HUES48 (cell line): ENCODE results near the gene RPS6KC1.
"Not testable (repeated sequence)": the region's sequence is repeated elsewhere in the genome, so short reads cannot be mapped to it uniquely, and the experiment has no call there.

Experiments
- H3K27ac ChIP-seq: one replicate; pipeline ENCODE4 v1.7.0; 2013; ENCODE audit warnings: low read depth, low read length, inconsistent platforms
- H3K27me3 ChIP-seq: 2 replicates; pipeline ENCODE4 v1.6.1; 2013; ENCODE audit warnings: mild to moderate bottlenecking, low read length; ENCODE audit not compliant: control insufficient read depth, insufficient read depth
- H3K36me3 ChIP-seq: 2 replicates; pipeline ENCODE4 v1.6.1; 2013; ENCODE audit warnings: low read length; ENCODE audit not compliant: control insufficient read depth, insufficient read depth
- H3K4me1 ChIP-seq: 2 replicates; pipeline ENCODE4 v1.6.1; 2013; ENCODE audit warnings: mild to moderate bottlenecking, low read length; ENCODE audit not compliant: control insufficient read depth, insufficient read depth
- H3K4me3 ChIP-seq: 2 replicates; pipeline ENCODE4 v1.5.1; 2013; ENCODE audit warnings: mild to moderate bottlenecking, low read depth, low read length
- H3K9ac ChIP-seq: 2 replicates; pipeline ENCODE4 v1.6.1; 2013; ENCODE audit warnings: mild to moderate bottlenecking, low read depth, low read length, moderate library complexity
- H3K9me3 ChIP-seq: 2 replicates; pipeline ENCODE4 v1.6.1; 2013; ENCODE audit warnings: low read length; ENCODE audit not compliant: control insufficient read depth, insufficient read depth

RPS6KC1 gene

GRCh38 chr1:213284626-213285025 is 233.6 kb downstream of the RPS6KC1 start:
- H3K27me3 ChIP-seq = no peaks in the 10 kb centered on the region
- H3K27ac ChIP-seq = no peak overlapping the region
- H3K9me3 ChIP-seq = no peaks in the 10 kb centered on the region
- H3K4me1 ChIP-seq = peaks cover 27% of the 10 kb centered on the region
- H3K9ac ChIP-seq = no peak overlapping the region
- no peak overlapping the region for H3K4me3 ChIP-seq
- H3K36me3 ChIP-seq = no peaks in the 10 kb centered on the region

- no peak overlapping the region for H3K27ac ChIP-seq
- H3K36me3 ChIP-seq = no peaks in the 10 kb centered on the region
- H3K27me3 ChIP-seq = no peaks in the 10 kb centered on the region
- no peak overlapping the region for H3K9ac ChIP-seq
- peaks cover 23% of the 10 kb centered on the region for H3K4me1 ChIP-seq
- H3K9me3 ChIP-seq = no peaks in the 10 kb centered on the region
- H3K4me3 ChIP-seq = no peak overlapping the region
These were observed 235.2 kb downstream of the RPS6KC1 start for GRCh38 chr1:213286235-213286634.

- H3K9me3 ChIP-seq = no peaks in the 10 kb centered on the region
- H3K4me1 ChIP-seq = peaks cover 22% of the 10 kb centered on the region
- H3K9ac ChIP-seq = no peak overlapping the region
- no peaks in the 10 kb centered on the region for H3K27me3 ChIP-seq
- H3K4me3 ChIP-seq = no peak overlapping the region
- H3K36me3 ChIP-seq = no peaks in the 10 kb centered on the region
- no peak overlapping the region for H3K27ac ChIP-seq
These were observed 236.9 kb downstream of the RPS6KC1 start for GRCh38 chr1:213287987-213288386.

GRCh38 chr1:213291526-213291925 is 240.5 kb downstream of the RPS6KC1 start:
- H3K27me3 ChIP-seq = no peaks in the 10 kb centered on the region
- H3K4me1 ChIP-seq = peaks cover 26% of the 10 kb centered on the region
- H3K36me3 ChIP-seq = no peaks in the 10 kb centered on the region
- H3K27ac ChIP-seq = no peak overlapping the region
- no peak overlapping the region for H3K4me3 ChIP-seq
- H3K9ac ChIP-seq = no peak overlapping the region
- H3K9me3 ChIP-seq = no peaks in the 10 kb centered on the region

GRCh38 chr1:213292614-213293013 is 241.6 kb downstream of the RPS6KC1 start:
- Histone ChIP-seq H3K4me1 (peaks cover 26% of the 10 kb centered on the region), H3K9ac (no peak overlapping the region), H3K27ac (no peak overlapping the region), H3K27me3 (no peaks in the 10 kb centered on the region), H3K4me3 (no peak overlapping the region), H3K36me3 (no peaks in the 10 kb centered on the region), H3K9me3 (no peaks in the 10 kb centered on the region)

- H3K4me3 ChIP-seq = no peak overlapping the region
- no peaks in the 10 kb centered on the region for H3K36me3 ChIP-seq
- H3K4me1 ChIP-seq = peaks cover 18% of the 10 kb centered on the region
- no peaks in the 10 kb centered on the region for H3K27me3 ChIP-seq
- no peaks in the 10 kb centered on the region for H3K9me3 ChIP-seq
- H3K9ac ChIP-seq = no peak overlapping the region
- no peak overlapping the region for H3K27ac ChIP-seq
These were observed 244.8 kb downstream of the RPS6KC1 start for GRCh38 chr1:213295860-213296259.

- Histone ChIP-seq H3K4me3 (no peak overlapping the region), H3K36me3 (no peaks in the 10 kb centered on the region), H3K27me3 (no peaks in the 10 kb centered on the region), H3K9me3 (no peaks in the 10 kb centered on the region), H3K27ac (no peak overlapping the region), H3K4me1 (peaks cover 13% of the 10 kb centered on the region), H3K9ac (no peak overlapping the region)
These were observed 245.5 kb downstream of the RPS6KC1 start for GRCh38 chr1:213296558-213296957.

- Histone ChIP-seq H3K9ac (no peak overlapping the region), H3K9me3 (no peaks in the 10 kb centered on the region), H3K4me1 (peaks cover 12% of the 10 kb centered on the region)
These were observed 246.0 kb downstream of the RPS6KC1 start for GRCh38 chr1:213297021-213297420.

GRCh38 chr1:213300433-213300832 is 249.4 kb downstream of the RPS6KC1 start:
- Histone ChIP-seq H3K4me3 (no peak overlapping the region), H3K27ac (no peak overlapping the region), H3K4me1 (peaks cover 8% of the 10 kb centered on the region), H3K27me3 (no peaks in the 10 kb centered on the region), H3K36me3 (no peaks in the 10 kb centered on the region), H3K9ac (no peak overlapping the region), H3K9me3 (no peaks in the 10 kb centered on the region)

More at GRCh38 chr1:213297021-213297420, 246.0 kb downstream of the RPS6KC1 start:
- Histone ChIP-seq H3K36me3 (no peaks in the 10 kb centered on the region), H3K4me3 (no peak overlapping the region), H3K27me3 (no peaks in the 10 kb centered on the region), H3K27ac (no peak overlapping the region)

GRCh38 chr1:213301524-213301923 is 250.5 kb downstream of the RPS6KC1 start:
- H3K4me3 ChIP-seq, H3K27me3 ChIP-seq, H3K9me3 ChIP-seq, H3K27ac ChIP-seq, H3K4me1 ChIP-seq, H3K36me3 ChIP-seq, H3K9ac ChIP-seq: not testable (repeated sequence)

GRCh38 chr1:213303286-213303685 is 252.2 kb downstream of the RPS6KC1 start:
- H3K4me3 ChIP-seq = no peak overlapping the region
- H3K4me1 ChIP-seq = peaks cover 8% of the 10 kb centered on the region
- H3K27me3 ChIP-seq = no peaks in the 10 kb centered on the region
- no peaks in the 10 kb centered on the region for H3K36me3 ChIP-seq
- H3K9ac ChIP-seq = no peak overlapping the region
- no peak overlapping the region for H3K27ac ChIP-seq
- no peaks in the 10 kb centered on the region for H3K9me3 ChIP-seq

- Histone ChIP-seq H3K27ac (no peak overlapping the region), H3K36me3 (no peaks in the 10 kb centered on the region), H3K4me3 (no peak overlapping the region), H3K9me3 (no peaks in the 10 kb centered on the region), H3K9ac (no peak overlapping the region), H3K27me3 (no peaks in the 10 kb centered on the region), H3K4me1 (no peaks in the 10 kb centered on the region)
These were observed 264.5 kb downstream of the RPS6KC1 start for GRCh38 chr1:213315571-213315970.
